Hepatocyte (in vitro differentiated cells): Measurements from ENCODE around the gene CCNF.

Experiments used
- EZH2 ChIP-seq: fragments of 200-600 bp; sonication (generic); IDR thresholded peaks from 2 replicates; pipeline ENCODE4 v1.6.1; 2016; ENCODE audit warnings: antibody characterized with exemption, mild to moderate bottlenecking, borderline replicate concordance
- EZH2phosphoT487 ChIP-seq: fragments of 200-600 bp; sonication (generic); IDR thresholded peaks from one replicate; pipeline ENCODE4 v1.6.1; 2018; ENCODE audit warnings: antibody characterized with exemption, mild to moderate bottlenecking, low read depth, moderate library complexity; ENCODE audit not compliant: unreplicated experiment, severe bottlenecking
- TF ChIP-seq, protein P1 (sequence below): fragments of 200-600 bp; sonication (generic); IDR thresholded peaks from 2 replicates; pipeline ENCODE4 v1.5.1; 2016; ENCODE audit warnings: antibody characterized with exemption, mild to moderate bottlenecking; ENCODE audit not compliant: poor library complexity

DNA sequence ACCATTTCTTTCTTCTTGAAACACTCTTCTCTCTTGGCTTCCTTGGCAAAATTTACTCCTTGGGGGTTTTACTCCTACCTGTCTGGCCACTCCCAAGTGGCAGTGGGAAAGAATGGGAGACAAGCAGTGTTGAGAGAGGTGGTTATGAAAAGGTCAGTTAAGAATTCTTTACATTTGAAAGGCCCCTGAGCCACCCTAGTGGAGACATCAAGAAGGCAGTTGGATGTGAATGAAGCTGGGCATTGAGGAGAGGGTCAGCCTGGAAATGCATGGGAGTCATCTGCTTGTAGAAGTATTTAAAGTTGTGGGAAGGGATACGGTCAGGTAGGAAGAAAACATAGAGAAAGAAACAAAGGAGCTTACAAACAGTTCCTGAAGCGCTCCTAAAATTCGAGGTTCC, 42.3 kb upstream of the CCNF start:
- TF ChIP-seq, protein P1, sequence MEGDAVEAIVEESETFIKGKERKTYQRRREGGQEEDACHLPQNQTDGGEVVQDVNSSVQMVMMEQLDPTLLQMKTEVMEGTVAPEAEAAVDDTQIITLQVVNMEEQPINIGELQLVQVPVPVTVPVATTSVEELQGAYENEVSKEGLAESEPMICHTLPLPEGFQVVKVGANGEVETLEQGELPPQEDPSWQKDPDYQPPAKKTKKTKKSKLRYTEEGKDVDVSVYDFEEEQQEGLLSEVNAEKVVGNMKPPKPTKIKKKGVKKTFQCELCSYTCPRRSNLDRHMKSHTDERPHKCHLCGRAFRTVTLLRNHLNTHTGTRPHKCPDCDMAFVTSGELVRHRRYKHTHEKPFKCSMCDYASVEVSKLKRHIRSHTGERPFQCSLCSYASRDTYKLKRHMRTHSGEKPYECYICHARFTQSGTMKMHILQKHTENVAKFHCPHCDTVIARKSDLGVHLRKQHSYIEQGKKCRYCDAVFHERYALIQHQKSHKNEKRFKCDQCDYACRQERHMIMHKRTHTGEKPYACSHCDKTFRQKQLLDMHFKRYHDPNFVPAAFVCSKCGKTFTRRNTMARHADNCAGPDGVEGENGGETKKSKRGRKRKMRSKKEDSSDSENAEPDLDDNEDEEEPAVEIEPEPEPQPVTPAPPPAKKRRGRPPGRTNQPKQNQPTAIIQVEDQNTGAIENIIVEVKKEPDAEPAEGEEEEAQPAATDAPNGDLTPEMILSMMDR: no peak
- no peak for TF ChIP-seq EZH2phosphoT487
- no peak for TF ChIP-seq EZH2
